NT2/D1 (cell line): ENCODE results near the gene ANKRD53.

Experiments
- DNase-seq: peaks from one replicate; pipeline ENCODE4 v3.0.0-alpha.2; 2011; ENCODE audit warnings: low read depth, low spot score
- H3K27me3 ChIP-seq: 2 replicates; pipeline ENCODE4 v1.6.0; 2011; ENCODE audit warnings: mild to moderate bottlenecking; ENCODE audit not compliant: insufficient read length, insufficient read depth
- H3K36me3 ChIP-seq: 2 replicates; pipeline ENCODE4 v1.6.1; 2011; ENCODE audit warnings: mild to moderate bottlenecking, low read length, mixed read lengths; ENCODE audit not compliant: insufficient read depth, insufficient read length
- H3K4me1 ChIP-seq: 2 replicates; pipeline ENCODE4 v1.5.1; 2011; ENCODE audit not compliant: insufficient read depth, insufficient read length
- H3K4me3 ChIP-seq: 2 replicates; pipeline ENCODE4 v1.5.1; 2011; ENCODE audit warnings: low read depth; ENCODE audit not compliant: insufficient read length
- H3K9ac ChIP-seq: 2 replicates; pipeline ENCODE4 v1.6.0; 2011; ENCODE audit warnings: low read depth; ENCODE audit not compliant: insufficient read length
- H3K9me3 ChIP-seq: 2 replicates; pipeline ENCODE4 v1.5.1; 2011; ENCODE audit warnings: mild to moderate bottlenecking, low read length; ENCODE audit not compliant: insufficient read depth
- SUZ12 ChIP-seq: IDR thresholded peaks from 2 replicates; pipeline ENCODE4 v1.6.1; 2011; ENCODE audit not compliant: insufficient read length, insufficient read depth; ENCODE audit errors: extremely low read depth
- YY1 ChIP-seq: IDR thresholded peaks from 2 replicates; pipeline ENCODE4 v1.6.1; 2011; ENCODE audit not compliant: insufficient read length, insufficient read depth
- ZNF274 ChIP-seq: IDR thresholded peaks from 2 replicates; pipeline ENCODE4 v1.6.1; 2011; ENCODE audit warnings: mild to moderate bottlenecking, low read depth, low read length

ANKRD53 gene

DNA sequence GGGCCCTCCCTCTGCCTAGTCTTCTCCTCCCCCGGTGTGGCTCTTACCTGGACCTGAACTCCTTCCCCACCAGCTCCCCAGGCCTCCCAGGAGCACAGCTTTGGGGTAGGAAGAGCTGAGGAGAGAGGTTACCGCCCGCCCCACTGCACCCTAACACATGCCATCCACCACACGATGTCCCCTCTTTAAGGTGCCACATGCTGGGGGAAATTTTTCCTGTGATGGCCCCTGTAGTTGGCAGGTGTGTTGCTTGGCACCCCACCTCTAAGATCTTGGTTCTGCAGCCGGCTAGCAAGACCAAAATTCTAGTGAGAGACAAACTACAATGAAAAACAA lies 23.1 kb downstream of the ANKRD53 start:
- H3K4me3 ChIP-seq, result no peak overlapping the region
- no peak for TF ChIP-seq ZNF274
- TF ChIP-seq YY1, result no peak
- no peak for TF ChIP-seq SUZ12
- H3K4me1 ChIP-seq, result peaks cover 8% of the 10 kb centered on the region
- H3K9ac ChIP-seq, result peak overlapping the region; percentile 64
- peaks cover 11% of the 10 kb centered on the region; the same call in 1 of the 2 replicates for H3K9me3 ChIP-seq
- no peak for DNase-seq
- H3K27me3 ChIP-seq, result no peaks in the 10 kb centered on the region
- no peaks in the 10 kb centered on the region for H3K36me3 ChIP-seq

GRCh38 chr2:71001981-71002570 lies 23.6 kb downstream of the ANKRD53 start:
- TF ChIP-seq ZNF274, result no peak
- TF ChIP-seq YY1, result no peak
- no peaks in the 10 kb centered on the region for H3K36me3 ChIP-seq
- peaks cover 8% of the 10 kb centered on the region for H3K4me1 ChIP-seq
- peak overlapping the region; percentile 64 for H3K9ac ChIP-seq
- peak; percentile 69 for DNase-seq
- H3K9me3 ChIP-seq, result peaks cover 11% of the 10 kb centered on the region; the same call in 1 of the 2 replicates
- no peaks in the 10 kb centered on the region for H3K27me3 ChIP-seq
- H3K4me3 ChIP-seq, result no peak overlapping the region

- H3K9me3 ChIP-seq, result peaks cover 11% of the 10 kb centered on the region; the same call in 1 of the 2 replicates
- H3K4me1 ChIP-seq, result peaks cover 8% of the 10 kb centered on the region
- TF ChIP-seq ZNF274, result no peak
- no peak for TF ChIP-seq SUZ12
- TF ChIP-seq YY1, result no peak
- H3K36me3 ChIP-seq, result no peaks in the 10 kb centered on the region
- DNase-seq, result no peak
- no peak overlapping the region for H3K9ac ChIP-seq
- H3K27me3 ChIP-seq, result no peaks in the 10 kb centered on the region
- H3K4me3 ChIP-seq, result no peak overlapping the region
These were observed 25.0 kb downstream of the ANKRD53 start for GRCh38 chr2:71003396-71003795.

- DNase-seq, result no peak
- TF ChIP-seq YY1, result no peak
- no peak for TF ChIP-seq SUZ12
- TF ChIP-seq ZNF274, result no peak
- Histone ChIP-seq H3K27me3 (no peaks in the 10 kb centered on the region), H3K9me3 (peaks cover 11% of the 10 kb centered on the region; the same call in 1 of the 2 replicates), H3K36me3 (no peaks in the 10 kb centered on the region), H3K4me3 (no peak overlapping the region), H3K9ac (no peak overlapping the region), H3K4me1 (peaks cover 8% of the 10 kb centered on the region)
These were observed 25.7 kb downstream of the ANKRD53 start for GRCh38 chr2:71003966-71004755.

DNA sequence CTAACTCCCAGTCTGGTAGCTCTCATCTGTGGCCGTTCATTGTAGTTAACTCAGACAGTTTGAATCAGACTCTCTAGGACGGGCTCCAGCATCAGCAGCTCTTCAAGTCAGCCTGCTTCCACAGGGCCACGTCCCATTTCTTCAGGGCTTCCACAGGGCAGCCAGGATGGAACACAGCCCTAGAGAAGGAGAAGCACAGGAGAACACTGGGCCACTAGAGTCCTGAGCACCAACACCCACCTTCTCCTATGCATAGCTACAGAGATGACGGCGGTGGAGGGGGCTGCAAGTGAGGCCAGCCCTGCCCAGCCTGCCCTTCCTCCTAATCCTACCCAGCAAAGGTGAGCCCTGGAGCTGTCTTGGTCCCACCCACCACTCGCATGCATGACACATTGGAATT lies 26.4 kb downstream of the ANKRD53 start:
- Histone ChIP-seq H3K4me3 (no peak overlapping the region), H3K36me3 (no peaks in the 10 kb centered on the region), H3K9ac (no peak overlapping the region), H3K9me3 (peaks cover 11% of the 10 kb centered on the region; the same call in 1 of the 2 replicates), H3K27me3 (no peaks in the 10 kb centered on the region), H3K4me1 (peaks cover 8% of the 10 kb centered on the region)
- DNase-seq, result no peak
- TF ChIP-seq SUZ12, result no peak
- no peak for TF ChIP-seq ZNF274
- TF ChIP-seq YY1, result no peak

DNA sequence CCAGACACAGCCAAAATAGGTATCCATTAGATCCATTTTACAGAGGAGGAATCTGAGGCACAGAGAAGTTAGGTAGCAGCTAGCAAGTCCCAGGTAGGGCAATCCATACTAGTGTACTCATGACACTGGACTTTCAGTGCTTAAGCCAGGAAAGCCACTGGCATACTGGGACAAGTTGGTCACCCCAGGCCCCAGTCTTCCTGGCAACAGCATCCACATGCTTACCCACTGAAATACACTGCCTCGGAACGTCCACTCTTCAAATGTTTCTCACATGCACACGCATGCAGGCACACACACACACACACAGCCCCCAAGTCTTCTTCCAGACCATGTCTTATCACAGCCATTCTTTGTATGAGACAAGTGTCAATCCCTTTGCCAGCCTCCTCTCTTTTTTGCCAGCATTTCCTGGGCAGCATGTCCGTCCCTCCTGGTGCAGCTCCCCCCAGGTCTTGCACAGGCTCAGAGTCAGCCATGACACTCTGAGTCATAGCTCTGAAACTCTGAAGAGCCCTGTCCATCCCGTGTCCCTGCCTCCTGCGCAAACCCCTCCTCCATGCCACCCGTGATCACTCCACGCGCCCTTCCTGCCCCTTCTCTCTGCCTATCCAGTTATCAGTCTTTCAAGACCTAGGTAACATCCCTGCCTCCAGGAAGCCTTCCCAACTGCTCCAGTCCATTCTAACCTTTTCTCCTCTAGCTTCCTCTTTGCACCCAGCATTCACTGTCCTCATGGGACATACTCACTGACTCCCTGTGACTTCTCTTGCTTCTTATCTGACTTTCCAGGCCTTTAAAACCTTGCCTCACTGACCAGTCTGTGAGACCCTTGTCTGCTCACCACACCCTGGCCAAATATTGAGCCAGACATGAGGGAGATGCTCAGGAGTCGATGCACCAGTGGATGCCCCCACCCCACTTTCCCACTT lies 27.1 kb downstream of the ANKRD53 start:
- Histone ChIP-seq H3K9me3 (peaks cover 11% of the 10 kb centered on the region; the same call in 1 of the 2 replicates), H3K9ac (no peak overlapping the region), H3K4me3 (no peak overlapping the region), H3K4me1 (peaks cover 8% of the 10 kb centered on the region), H3K27me3 (no peaks in the 10 kb centered on the region), H3K36me3 (no peaks in the 10 kb centered on the region)
- no peak for TF ChIP-seq SUZ12
- TF ChIP-seq YY1, result no peak
- TF ChIP-seq ZNF274, result no peak
- no peak for DNase-seq

GRCh38 chr2:71006323-71006722 lies 27.9 kb downstream of the ANKRD53 start:
- H3K4me1 ChIP-seq, result peaks cover 6% of the 10 kb centered on the region
- TF ChIP-seq ZNF274, result no peak
- TF ChIP-seq SUZ12, result no peak
- no peak for TF ChIP-seq YY1

More at GRCh38 chr2:71006323-71006722, 27.9 kb downstream of the ANKRD53 start:
- Histone ChIP-seq H3K36me3 (no peaks in the 10 kb centered on the region), H3K9me3 (peaks cover 11% of the 10 kb centered on the region; the same call in 1 of the 2 replicates), H3K4me3 (no peak overlapping the region), H3K9ac (no peak overlapping the region), H3K27me3 (no peaks in the 10 kb centered on the region)
- no peak for DNase-seq
